ENCODE results near the gene CARMIL1. TPM values are rescaled to one million over a fixed set of nuclear protein-coding genes. Genes with fewer than 3 reads are reported as not detected.

The CARMIL1 gene
- polyA plus RNA-seq, 3 donors, result 87.4 to 143 (median 115) TPM

DNA sequence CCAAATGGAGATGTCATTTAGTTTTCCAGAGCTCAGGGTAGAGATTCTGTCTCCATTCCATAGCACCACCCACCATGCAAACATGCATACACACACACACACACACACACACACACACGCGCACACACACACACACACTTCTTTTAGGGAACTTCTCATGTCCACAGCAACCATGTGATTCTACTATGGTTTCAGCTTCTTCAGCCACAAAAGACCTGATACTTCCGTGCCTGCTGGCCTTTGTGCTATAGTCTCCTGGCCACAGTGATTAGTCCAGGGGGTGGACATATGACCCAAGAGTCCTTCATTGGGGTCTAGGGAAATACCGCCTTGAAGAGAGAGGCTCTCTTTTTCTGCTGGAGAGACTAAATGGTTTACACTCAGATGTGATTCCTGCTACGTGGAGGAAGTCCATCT, 53.5 kb downstream of the CARMIL1 start:
- no peak for DNase-seq

DNA sequence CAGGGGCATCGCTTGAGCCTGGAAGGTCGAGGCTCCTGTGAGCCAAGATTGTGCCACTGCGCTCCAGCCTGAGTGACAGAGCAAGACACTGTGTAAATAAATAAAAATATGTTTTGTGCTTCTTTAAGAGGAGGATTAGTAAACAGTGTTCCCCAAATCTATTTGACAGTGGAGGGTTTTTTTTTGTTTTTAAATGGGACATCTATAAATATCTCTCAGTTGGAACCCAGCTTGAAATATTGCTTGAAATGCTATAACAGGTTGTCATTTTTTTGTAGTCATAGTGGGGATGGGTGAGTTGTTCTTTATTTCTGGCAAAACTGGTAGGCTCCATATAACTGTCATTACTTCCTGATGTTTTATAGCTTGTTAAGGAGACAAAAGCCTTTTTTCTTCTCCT, 54.3 kb downstream of the CARMIL1 start:
- DNase-seq, result no peak

DNA sequence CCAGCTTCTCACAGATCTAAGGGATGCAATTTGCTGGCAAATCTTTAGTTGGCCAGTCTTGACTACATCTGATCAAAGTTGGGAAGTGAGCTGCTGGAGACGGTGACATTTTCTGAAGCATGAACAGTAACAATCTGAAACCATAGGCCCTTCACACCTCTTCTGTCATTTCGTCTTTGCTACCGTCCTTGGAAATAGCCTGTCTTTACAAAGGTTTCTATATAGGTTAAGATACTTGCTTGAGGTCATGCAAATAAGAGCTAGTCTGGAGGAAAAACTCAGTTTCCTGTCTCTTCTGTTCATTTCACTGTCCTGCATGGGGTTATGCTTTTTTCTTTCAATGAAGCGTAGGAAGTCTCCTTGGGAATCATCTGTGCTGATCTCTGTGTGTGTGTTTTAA, 55.6 kb downstream of the CARMIL1 start:
- no peak for DNase-seq

DNA sequence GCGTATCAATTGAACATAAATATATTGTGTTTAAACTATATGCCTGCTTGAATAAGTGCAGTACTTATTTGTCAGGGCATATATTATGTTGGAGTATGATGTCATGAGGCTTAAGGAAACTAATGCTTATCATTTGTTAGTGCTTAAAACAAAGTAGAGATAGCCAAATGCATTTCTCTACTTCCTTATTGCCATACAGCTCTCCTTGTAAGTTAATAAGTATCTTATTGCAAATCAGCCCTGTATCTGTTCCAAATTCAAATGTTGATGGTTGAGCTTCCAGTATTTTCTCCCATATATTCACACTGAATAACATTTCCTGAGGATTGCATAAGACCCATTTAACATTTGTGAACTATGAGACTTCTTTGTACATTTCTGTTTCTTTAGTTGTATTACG, 57.8 kb downstream of the CARMIL1 start:
- DNase-seq, result no peak

DNA sequence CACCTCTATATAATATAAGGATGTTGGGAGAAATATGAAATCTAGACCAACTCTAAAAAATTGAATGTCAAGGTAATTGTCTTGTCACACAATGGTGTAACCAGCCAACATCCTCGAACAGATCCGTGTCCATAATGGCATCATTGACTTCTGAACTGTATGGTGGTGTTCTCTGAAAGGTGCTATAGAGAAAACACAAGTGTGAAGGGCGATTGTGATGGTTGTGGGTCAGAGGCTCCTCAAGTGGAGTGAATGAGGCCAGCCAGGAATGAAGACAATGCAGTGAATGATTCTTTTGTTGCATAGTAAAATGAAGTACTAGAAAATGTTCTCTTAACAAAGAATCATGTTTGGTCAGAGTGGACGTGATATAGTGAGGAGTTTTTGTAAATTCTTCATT, 58.3 kb downstream of the CARMIL1 start:
- DNase-seq, result no peak

DNA sequence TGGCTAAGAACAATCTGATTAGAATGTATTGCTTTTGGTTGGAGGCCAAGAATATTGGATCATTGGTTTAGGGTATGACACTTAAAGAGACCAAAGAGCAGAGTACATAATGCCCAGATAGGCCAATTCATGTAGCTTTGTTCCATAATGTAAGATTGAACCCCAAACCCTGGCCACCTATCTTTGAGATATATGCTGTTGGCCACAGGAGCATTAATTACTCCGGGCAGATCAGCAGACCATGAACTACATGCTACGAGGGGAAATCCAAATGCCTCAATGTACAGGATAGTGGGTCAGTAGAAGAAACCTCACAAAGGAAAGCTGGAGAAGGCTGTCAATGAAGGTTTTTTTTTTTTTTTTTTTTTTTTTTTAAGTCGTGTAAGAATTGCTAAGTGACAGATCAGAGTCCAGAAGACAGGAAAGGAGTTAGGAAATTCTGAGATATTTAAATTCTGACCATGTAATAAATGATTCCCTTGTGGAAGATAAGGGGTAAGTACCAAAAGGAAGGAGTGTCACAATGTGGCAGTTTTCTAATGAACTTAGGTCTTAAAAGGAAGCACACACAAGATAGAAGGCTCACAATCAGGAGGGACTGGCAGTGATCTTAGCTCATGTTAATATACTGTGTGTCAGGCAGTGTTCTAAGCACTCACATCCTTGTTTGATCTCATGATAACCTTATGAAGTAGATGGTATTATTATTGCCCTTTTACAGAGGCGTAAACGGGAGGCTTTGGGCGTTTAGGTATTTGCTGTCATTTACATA, 61.4 kb downstream of the CARMIL1 start:
- DNase-seq, result no peak

DNA sequence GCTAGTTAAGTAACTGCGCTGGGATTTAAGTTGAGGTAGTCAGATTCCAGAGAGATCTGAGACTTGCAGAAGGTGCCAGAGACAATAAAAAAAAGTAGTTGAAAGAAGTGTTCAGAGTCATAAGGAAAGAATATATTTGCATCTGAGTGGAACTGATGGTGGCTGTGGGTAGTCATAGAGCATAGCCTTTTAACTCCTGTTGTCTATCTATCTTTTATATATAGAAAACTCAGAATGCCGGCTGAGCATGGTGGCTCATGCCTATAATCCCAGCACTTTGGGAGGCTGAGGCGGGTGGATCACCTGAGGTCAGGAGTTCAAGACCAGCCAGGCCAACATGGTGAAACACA, 62.0 kb downstream of the CARMIL1 start:
- DNase-seq, result no peak

DNA sequence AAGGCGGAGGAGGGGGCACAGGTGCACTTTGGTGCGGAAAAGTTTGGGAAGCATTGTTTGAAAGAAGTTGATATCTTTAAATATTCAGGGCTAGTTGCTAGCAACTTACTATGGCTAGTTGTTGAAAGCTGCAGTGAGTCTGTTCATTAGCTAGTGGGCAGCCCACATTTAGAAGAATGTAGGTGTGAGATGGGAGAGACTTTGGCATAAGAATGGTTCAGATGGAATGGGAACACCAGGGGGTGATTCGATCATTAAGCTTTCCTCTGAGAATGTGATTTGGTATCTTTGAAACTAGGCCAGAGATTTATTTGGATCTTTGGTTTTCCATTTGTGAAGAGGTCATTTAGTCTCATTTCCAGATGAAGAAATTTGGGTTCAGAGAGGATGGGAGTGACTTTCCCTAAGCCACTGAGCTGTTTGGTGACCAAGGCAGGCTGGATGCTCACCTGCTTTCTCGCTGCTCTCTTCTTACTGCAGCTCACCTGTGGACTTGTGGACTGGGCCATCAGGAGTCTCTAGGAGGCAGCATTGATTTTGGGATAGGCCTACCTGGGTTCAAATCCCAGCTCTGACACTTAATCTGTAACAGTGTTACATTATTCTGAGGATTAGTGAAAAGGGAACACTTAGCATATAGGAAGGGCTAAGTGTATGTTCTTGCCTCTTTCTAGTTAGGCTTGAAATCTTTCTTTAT, 62.9 kb downstream of the CARMIL1 start:
- no peak for DNase-seq

DNA sequence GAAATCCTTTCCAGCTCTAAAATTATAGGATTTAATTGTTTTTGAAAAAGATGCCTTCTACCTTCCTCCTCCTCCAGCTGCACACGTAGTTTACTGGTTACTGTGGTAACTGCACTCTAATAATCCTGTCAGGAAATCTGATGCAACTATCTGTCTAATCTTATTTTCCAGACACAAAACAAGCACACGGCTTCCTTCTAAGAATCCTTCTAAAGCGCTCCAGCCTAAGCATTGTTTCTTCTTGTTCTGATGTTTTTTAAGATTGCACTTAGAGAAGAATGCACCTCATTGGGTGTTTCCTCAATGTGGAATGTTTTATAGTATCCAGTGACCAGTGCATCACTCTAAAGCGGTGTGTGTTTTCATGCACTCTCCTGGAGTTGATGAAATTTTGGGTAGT, 63.6 kb downstream of the CARMIL1 start:
- no peak for DNase-seq

DNA sequence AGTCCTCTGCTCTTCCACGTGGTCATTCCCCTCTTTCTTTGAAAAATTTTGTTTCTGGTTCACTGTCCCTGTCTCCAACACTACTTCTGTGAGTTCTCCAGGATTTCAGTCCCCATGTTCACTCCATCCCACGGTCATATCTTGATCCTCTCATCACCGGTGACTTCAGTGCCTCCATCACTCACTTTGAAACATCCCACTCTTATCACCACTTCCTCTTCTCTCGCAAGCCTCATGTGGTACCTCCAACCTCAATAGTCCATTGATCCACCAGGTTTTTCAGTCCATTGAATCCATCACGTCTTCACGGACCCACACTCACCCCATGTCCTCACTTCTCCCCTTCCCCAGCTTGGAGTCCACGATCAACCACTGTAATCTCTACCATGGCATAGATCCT, 64.8 kb downstream of the CARMIL1 start:
- no peak for DNase-seq

DNA sequence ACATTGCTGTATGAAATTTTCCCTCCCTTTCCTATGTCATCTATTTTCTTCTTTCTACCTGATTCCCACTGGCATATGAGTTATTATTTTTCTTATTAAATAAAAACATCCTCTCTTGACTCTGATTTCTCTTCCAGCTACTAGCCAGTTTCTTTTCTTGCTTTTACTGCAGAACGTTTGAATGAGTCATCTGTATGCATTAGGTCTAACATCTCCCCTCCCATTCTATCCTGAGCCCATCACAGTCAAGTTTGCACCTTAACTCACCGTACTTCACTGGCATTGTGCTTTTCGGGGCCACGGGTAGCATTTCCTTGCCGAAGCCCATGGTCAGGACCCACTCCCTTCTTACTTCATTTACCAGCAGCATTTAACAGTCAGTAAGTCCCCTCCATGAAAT, 65.7 kb downstream of the CARMIL1 start:
- DNase-seq, result no peak

DNA sequence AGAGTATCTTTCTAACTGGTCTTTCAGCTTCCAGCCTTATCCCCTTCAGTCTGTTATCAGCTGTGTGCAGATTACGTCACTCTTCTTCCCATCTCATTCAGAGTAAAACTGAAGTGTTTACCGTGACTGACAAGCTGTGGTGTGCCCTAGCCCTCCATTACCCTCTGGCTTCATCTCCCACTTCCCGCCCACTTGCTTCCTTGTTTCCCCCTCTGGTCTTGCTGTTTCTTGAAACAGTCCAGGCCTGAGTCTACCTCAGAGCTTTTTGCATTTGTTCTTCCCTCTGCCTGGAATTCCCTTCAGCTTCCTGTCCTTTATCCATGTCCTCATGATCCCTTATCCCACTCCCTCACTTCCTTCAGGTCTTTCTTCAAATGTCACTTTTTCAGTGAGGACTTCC, 66.9 kb downstream of the CARMIL1 start:
- DNase-seq, result no peak

DNA sequence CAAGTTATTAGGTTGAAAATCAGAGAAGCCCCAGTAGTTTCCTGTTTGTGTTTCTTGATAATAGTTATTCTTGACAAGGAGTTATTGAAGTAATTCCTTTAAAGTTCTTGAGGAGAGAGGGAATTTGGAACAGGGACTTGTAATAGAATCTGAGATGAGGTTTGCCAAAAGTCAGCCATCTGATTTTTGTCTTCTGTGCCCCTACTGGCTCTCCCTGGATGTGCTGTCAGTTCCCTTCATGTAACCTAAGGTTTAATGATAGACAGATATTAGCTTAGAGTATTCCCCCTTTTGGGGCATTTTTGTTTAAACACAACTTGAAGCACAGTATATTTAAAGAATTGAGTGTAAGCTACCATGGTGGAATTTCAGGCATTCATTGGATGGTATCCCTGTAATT, 71.4 kb downstream of the CARMIL1 start:
- no peak for DNase-seq

DNA sequence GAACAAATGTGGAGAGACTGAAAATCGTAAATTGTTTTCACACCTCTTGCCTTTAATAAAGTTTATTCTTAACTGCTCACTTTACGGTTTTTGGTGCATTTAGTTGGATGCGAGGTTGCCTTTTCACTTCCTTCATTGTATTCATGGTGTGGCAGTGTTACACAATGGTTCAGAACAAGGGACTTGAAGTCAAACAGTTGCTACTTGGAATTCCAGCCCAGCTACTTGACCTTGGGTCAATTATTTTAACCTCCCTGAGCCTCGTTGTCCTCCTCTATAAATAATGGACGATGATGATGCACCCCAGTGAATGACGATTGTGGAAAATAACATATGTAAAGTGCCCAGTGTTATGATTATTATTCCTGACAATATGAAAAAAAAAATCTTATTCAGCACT, 72.3 kb downstream of the CARMIL1 start:
- no peak for DNase-seq

DNA sequence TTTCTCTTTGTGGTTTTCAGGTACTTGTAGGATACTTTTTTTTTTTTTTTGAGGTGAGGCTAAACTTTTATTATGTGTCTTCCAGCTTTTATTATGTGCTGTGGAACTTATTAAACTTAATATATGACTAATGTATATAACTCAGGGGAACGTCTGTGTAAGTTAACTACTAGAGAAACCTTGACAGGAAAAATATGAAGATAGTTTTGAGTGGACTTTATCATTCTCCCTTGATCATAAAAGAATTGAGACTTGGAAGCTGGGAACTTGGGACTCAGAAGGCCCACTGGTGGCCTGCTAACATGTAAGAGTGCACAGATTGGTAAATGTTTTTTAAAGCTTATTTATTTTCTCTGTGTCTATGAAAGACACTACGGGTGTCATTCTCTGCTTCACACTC, 73.1 kb downstream of the CARMIL1 start:
- no peak for DNase-seq

DNA sequence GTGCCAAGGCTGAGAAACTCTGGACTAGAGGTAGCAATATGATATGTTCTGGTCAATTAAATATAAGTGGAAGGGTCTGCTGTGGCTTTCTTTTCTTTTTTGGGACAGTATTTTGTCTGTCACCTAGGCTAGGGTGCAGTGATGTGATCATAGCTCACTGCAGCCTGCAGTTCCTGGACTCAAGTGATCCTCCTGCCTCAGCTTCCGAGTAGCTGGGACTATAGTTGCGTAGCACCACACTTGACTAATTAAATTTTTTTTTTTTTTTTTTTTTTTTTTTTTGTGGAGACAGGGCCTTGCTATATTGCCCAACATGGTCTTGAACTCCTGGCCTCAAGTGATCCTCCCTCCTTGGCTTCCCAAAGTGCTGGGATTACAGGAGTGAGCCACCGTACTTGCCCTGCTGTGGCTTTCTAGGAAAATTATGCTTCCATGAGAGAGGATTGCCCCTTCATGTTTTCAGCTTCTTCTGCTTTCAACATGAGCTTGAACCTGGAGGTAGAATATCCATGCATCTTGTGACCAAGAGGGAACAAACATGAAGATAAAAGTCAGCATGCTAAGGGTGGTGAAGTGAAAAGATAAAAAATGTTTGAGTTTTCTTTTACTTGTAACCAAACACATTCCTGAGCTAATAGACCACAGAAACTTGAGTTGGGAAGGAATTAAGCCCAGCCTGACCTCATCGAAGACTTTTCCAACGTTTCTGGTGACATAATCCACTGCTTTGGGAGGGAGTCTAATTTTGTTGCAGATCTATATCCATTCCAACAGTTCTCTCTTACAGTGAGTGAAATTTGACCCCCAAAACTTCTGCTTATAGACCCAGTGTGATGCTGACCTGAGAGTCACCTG, 75.1 kb downstream of the CARMIL1 start:
- DNase-seq, result no peak

DNA sequence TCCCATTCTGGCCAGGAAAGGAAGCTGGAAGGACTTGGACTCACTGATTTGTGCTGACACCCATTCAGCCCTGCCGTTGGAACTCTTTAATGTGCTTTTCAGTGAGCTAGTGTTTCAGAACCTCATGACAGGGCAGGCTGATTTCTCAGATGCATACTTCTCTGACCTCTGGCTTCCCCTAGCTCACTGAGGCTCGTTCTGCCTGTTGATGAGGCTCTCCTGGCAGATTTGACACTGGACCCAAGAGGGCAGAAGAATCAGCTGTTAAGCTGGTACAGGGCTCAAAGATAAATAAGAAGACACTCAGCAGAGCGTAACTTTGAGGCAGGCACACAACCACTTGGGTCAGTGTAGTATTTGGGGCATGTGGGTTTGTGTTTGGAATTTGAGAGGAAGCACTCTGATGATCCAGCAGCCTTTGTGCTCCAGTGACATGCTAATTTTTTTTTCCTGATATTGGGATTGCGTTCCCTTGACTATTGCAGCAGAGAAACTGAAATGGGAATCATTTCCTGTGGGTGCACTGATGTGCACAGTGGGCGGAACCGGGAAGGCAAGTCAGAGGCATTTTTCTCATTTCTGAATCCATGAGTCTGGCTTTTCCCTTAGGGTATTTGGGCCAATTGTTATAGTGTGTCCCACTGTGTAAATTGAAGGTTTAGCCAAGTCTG, 80.2 kb downstream of the CARMIL1 start:
- DNase-seq, result no peak

DNA sequence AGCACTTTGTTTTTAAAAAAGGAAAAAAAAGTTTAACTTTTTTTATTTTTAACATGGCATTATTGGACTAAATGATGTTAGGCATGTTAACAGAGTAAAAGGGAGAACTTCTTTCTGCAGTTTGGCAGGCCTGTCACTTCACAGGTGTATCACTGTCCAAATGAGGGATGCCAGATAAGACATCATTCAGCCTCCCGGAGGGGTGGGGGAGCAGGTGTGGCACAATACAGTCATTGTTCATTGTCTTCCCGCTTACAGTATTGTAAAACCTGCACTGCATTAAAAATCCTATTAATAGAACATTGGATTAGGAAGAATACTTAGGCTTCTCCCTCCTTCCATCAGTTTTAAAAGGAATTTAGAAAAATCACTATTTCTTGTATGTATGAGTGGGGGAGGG, 80.7 kb downstream of the CARMIL1 start:
- DNase-seq, result no peak

DNA sequence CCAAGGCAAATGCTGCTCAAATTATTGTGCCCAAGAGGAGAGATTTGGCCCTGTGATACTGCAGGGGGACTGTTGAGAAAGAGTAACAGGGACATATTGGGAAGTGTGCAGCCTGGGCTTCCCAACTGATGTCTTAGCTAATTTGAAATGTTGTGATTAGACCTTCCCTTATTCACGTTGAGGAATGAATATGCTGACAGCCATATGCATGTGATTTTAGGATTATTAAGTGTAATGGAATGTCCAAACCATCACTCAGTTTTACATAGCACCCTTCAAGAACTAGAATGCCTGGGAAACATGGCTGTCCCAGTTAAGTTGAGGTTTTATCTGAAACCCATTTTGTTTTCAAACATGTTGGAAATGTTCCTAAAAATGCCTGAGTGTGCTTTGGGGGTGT, 81.4 kb downstream of the CARMIL1 start:
- DNase-seq, result no peak

DNA sequence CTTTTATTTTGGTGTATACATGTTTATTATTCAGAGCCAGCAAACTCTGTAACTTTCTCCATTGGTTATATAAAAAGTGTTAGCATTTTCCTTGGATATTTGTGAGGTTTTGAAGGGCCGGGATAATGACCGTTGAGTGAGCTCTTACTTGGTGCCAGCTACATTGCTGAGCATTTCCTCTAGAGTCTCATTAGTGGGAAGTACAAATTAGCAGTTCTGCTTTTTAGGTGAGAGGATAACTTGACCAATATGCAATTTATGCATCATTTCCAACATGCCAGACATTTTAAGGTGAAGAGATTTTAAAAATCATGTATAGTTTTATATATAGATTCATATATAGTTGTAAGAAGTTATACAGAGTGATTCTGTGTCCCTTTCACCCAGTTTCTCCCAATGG, 84.3 kb downstream of the CARMIL1 start:
- no peak for DNase-seq

DNA sequence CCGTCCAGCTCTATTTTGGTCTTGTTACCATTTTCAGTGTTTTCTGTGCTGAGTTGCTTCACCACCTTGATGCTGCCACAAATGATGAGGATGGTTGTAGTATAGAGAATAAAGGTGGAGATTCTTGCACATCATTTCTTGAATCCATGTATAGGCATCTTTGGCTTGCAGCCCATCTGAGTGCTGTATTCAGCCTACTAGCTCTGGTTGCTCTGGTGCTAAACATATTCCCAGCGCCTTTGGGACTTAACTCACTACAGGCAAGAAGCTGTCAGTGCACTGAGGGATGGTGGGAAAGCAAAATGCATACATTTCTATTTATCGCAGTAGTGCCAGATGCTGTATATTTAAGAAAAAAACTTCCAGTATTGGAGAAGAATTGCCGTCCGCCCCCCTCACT, 86.0 kb downstream of the CARMIL1 start:
- DNase-seq, result no peak

DNA sequence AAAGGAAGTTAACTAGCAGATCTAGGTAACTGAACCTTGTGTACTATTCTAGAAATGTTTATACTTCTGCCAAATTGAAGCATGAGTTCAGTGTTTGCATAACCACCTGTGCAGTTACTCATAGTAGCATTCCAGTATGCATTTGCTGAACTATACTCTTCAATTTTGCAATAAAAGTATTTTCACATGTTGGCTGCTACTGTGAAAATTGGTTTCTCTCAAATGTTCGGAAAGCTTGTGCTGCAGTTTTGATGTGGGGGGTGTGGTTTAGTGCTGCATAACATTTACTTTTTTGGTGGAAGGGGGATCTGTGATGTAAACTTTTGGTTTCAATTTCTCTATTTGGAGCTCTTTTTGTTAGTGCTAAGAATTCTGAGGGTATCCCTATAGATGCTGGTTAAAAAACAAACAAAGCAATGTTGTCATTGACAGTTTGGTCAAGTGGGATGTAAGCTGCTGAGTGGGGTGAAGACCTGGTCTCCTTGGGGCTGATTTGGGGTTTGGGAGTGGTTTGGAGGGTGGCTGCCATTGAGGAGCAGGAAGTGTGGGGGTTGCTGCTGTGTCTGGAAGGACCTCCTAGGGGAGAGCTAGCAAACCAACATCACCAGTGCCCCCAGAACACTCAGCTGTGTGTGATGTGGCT, 87.8 kb downstream of the CARMIL1 start:
- no peak for DNase-seq
